Measurements from ENCODE around the gene MAST4.

The MAST4 gene

GRCh38 chr5:67106626-67107342, 510.6 kb downstream of the MAST4 start:
- H4K20me1 ChIP-seq (ENCODE audit: control insufficient read depth, insufficient read depth, low read depth, low read length) = no peaks in the 10 kb centered on the region
- H3F3A ChIP-seq (ENCODE audit: control insufficient read depth, insufficient read depth) = no peaks in the 10 kb centered on the region
- H3K4me2 ChIP-seq (ENCODE audit: low read length) = no peak overlapping the region
- no peaks in the 10 kb centered on the region for H3K79me2 ChIP-seq (ENCODE audit: control insufficient read depth, low read length)
- no peaks in the 10 kb centered on the region for H3K36me3 ChIP-seq (ENCODE audit: control insufficient read depth, low read length)
- no peaks in the 10 kb centered on the region for H3K9me3 ChIP-seq (ENCODE audit: control insufficient read depth, insufficient read depth, low read length)
- no peak overlapping the region for H3K4me3 ChIP-seq (ENCODE audit: low read length)
- TF ChIP-seq CTCF (IDR thresholded peaks at IDR 0.05; ENCODE audit: low read depth, low read length, poor library complexity, severe bottlenecking) = no peak
- TF ChIP-seq EZH2phosphoT487 (IDR thresholded peaks at IDR 0.05; ENCODE audit: borderline replicate concordance, low read length) = no peak
- H3K4me1 ChIP-seq (ENCODE audit: control insufficient read depth, low read length) = no peaks in the 10 kb centered on the region
- no peak overlapping the region for H3K27ac ChIP-seq (ENCODE audit: low read depth, low read length)
- H3K27me3 ChIP-seq (ENCODE audit: control insufficient read depth, low read length) = no peaks in the 10 kb centered on the region
- H3K9me2 ChIP-seq (replicated peaks; ENCODE audit: control insufficient read depth, low read length) = no peaks in the 10 kb centered on the region

GRCh38 chr5:67111779-67112178, 515.6 kb downstream of the MAST4 start:
- Histone ChIP-seq H3K4me1 (ENCODE audit: control insufficient read depth, low read length) (no peaks in the 10 kb centered on the region), H3K4me2 (ENCODE audit: low read length) (no peak overlapping the region), H3K4me3 (ENCODE audit: low read length) (no peak overlapping the region), H3K36me3 (ENCODE audit: control insufficient read depth, low read length) (no peaks in the 10 kb centered on the region), H3K27ac (ENCODE audit: low read depth, low read length) (no peak overlapping the region), H3K9me3 (ENCODE audit: control insufficient read depth, insufficient read depth, low read length) (no peaks in the 10 kb centered on the region), H3K79me2 (ENCODE audit: control insufficient read depth, low read length) (no peaks in the 10 kb centered on the region), H4K20me1 (ENCODE audit: control insufficient read depth, insufficient read depth, low read depth, low read length) (no peaks in the 10 kb centered on the region), H3K27me3 (ENCODE audit: control insufficient read depth, low read length) (no peaks in the 10 kb centered on the region), H3K9me2 (replicated peaks; ENCODE audit: control insufficient read depth, low read length) (no peaks in the 10 kb centered on the region), H3F3A (ENCODE audit: control insufficient read depth, insufficient read depth) (no peaks in the 10 kb centered on the region)
- TF ChIP-seq EZH2phosphoT487 (IDR thresholded peaks at IDR 0.05; ENCODE audit: borderline replicate concordance, low read length) (no peak), CTCF (IDR thresholded peaks at IDR 0.05; ENCODE audit: low read depth, low read length, poor library complexity, severe bottlenecking) (no peak)

GRCh38 chr5:67115246-67115645, 519.1 kb downstream of the MAST4 start:
- no peaks in the 10 kb centered on the region for H3K4me1 ChIP-seq (ENCODE audit: control insufficient read depth, low read length)
- no peaks in the 10 kb centered on the region for H4K20me1 ChIP-seq (ENCODE audit: control insufficient read depth, insufficient read depth, low read depth, low read length)
- H3K79me2 ChIP-seq (ENCODE audit: control insufficient read depth, low read length) = no peaks in the 10 kb centered on the region

More at GRCh38 chr5:67115246-67115645, 519.1 kb downstream of the MAST4 start:
- H3K27ac ChIP-seq (ENCODE audit: low read depth, low read length) = no peak overlapping the region
- no peaks in the 10 kb centered on the region for H3K36me3 ChIP-seq (ENCODE audit: control insufficient read depth, low read length)
- H3K27me3 ChIP-seq (ENCODE audit: control insufficient read depth, low read length) = no peaks in the 10 kb centered on the region
- H3K4me3 ChIP-seq (ENCODE audit: low read length) = no peak overlapping the region
- H3K9me3 ChIP-seq (ENCODE audit: control insufficient read depth, insufficient read depth, low read length) = no peaks in the 10 kb centered on the region
- H3F3A ChIP-seq (ENCODE audit: control insufficient read depth, insufficient read depth) = no peaks in the 10 kb centered on the region
- no peaks in the 10 kb centered on the region for H3K9me2 ChIP-seq (replicated peaks; ENCODE audit: control insufficient read depth, low read length)
- TF ChIP-seq CTCF (IDR thresholded peaks at IDR 0.05; ENCODE audit: low read depth, low read length, poor library complexity, severe bottlenecking) (no peak), EZH2phosphoT487 (IDR thresholded peaks at IDR 0.05; ENCODE audit: borderline replicate concordance, low read length) (no peak)
- H3K4me2 ChIP-seq (ENCODE audit: low read length) = no peak overlapping the region

Measured in DOHH2 (cell line).